ENCODE data around the gene ATE1. TPM values are rescaled to one million over a fixed set of nuclear protein-coding genes. Genes with fewer than 3 reads are reported as not detected.

Gene ATE1
- polyA plus RNA-seq, 2 donors: 3.7 to 6.8 TPM

GRCh38 chr10:121886181-121886580 lies 41.6 kb downstream of the ATE1 start:
- Histone ChIP-seq H3K36me3 (ENCODE audit: control insufficient read depth in 2 of 2, insufficient read depth in 2 of 2, low read length in 1 of 2) (peaks cover 0 to 5% of the 10 kb centered on the region in 2 donors), H3K27ac (ENCODE audit: low read depth in 2 of 2, low read length in 1 of 2) (no peak overlapping the region), H3K27me3 (ENCODE audit: control insufficient read depth in 1 of 2, insufficient read depth in 2 of 2, low read length in 2 of 2) (no peaks in the 10 kb centered on the region), H3K9me3 (ENCODE audit: control insufficient read depth in 2 of 2, insufficient read depth in 1 of 2, low read depth in 1 of 2, low read length in 1 of 2) (no peaks in the 10 kb centered on the region), H3K4me3 (ENCODE audit: low read depth in 1 of 2, low read length in 2 of 2) (no peak overlapping the region), H3K4me1 (ENCODE audit: control insufficient read depth in 2 of 2, insufficient read depth in 2 of 2, low read length in 1 of 2) (no peaks in the 10 kb centered on the region)
- 85 to 89% methylated on average over 5 of the region's 5 CpGs for WGBS, 2 donors

- Histone ChIP-seq H3K9me3 (ENCODE audit: control insufficient read depth in 2 of 2, insufficient read depth in 1 of 2, low read depth in 1 of 2, low read length in 1 of 2) (no peaks in the 10 kb centered on the region), H3K4me3 (ENCODE audit: low read depth in 1 of 2, low read length in 2 of 2) (no peak overlapping the region), H3K27ac (ENCODE audit: low read depth in 2 of 2, low read length in 1 of 2) (no peak overlapping the region), H3K36me3 (ENCODE audit: control insufficient read depth in 2 of 2, insufficient read depth in 2 of 2, low read length in 1 of 2) (no peaks in the 10 kb centered on the region), H3K27me3 (ENCODE audit: control insufficient read depth in 1 of 2, insufficient read depth in 2 of 2, low read length in 2 of 2) (no peaks in the 10 kb centered on the region), H3K4me1 (ENCODE audit: control insufficient read depth in 2 of 2, insufficient read depth in 2 of 2, low read length in 1 of 2) (no peaks in the 10 kb centered on the region)
Measured at GRCh38 chr10:121880895-121881294, 46.9 kb downstream of the ATE1 start.

GRCh38 chr10:121879476-121879875 lies 48.4 kb downstream of the ATE1 start:
- WGBS, 2 donors: 88 to 91% methylated on average over 4 of the region's 4 CpGs
- H3K4me3 ChIP-seq (ENCODE audit: low read depth in 1 of 2, low read length in 2 of 2): no peak overlapping the region
- H3K9me3 ChIP-seq (ENCODE audit: control insufficient read depth in 2 of 2, insufficient read depth in 1 of 2, low read depth in 1 of 2, low read length in 1 of 2): no peaks in the 10 kb centered on the region
- no peaks in the 10 kb centered on the region for H3K36me3 ChIP-seq (ENCODE audit: control insufficient read depth in 2 of 2, insufficient read depth in 2 of 2, low read length in 1 of 2)
- H3K4me1 ChIP-seq (ENCODE audit: control insufficient read depth in 2 of 2, insufficient read depth in 2 of 2, low read length in 1 of 2): no peaks in the 10 kb centered on the region
- H3K27me3 ChIP-seq (ENCODE audit: control insufficient read depth in 1 of 2, insufficient read depth in 2 of 2, low read length in 2 of 2): no peaks in the 10 kb centered on the region
- no peak overlapping the region for H3K27ac ChIP-seq (ENCODE audit: low read depth in 2 of 2, low read length in 1 of 2)

GRCh38 chr10:121873236-121873635 lies 54.6 kb downstream of the ATE1 start:
- Histone ChIP-seq H3K36me3 (ENCODE audit: control insufficient read depth in 2 of 2, insufficient read depth in 2 of 2, low read length in 1 of 2) (peaks cover 0 to 3% of the 10 kb centered on the region in 2 donors), H3K4me1 (ENCODE audit: control insufficient read depth in 2 of 2, insufficient read depth in 2 of 2, low read length in 1 of 2) (no peaks in the 10 kb centered on the region), H3K9me3 (ENCODE audit: control insufficient read depth in 2 of 2, insufficient read depth in 1 of 2, low read depth in 1 of 2, low read length in 1 of 2) (no peaks in the 10 kb centered on the region), H3K27me3 (ENCODE audit: control insufficient read depth in 1 of 2, insufficient read depth in 2 of 2, low read length in 2 of 2) (no peaks in the 10 kb centered on the region), H3K27ac (ENCODE audit: low read depth in 2 of 2, low read length in 1 of 2) (no peak overlapping the region), H3K4me3 (ENCODE audit: low read depth in 1 of 2, low read length in 2 of 2) (no peak overlapping the region)
- WGBS, 2 donors: 45 to 65% methylated on average over 3 of the region's 3 CpGs

GRCh38 chr10:121870413-121870812 lies 57.4 kb downstream of the ATE1 start:
- Histone ChIP-seq H3K4me3 (ENCODE audit: low read depth in 1 of 2, low read length in 2 of 2) (no peak overlapping the region), H3K9me3 (ENCODE audit: control insufficient read depth in 2 of 2, insufficient read depth in 1 of 2, low read depth in 1 of 2, low read length in 1 of 2) (no peaks in the 10 kb centered on the region), H3K27ac (ENCODE audit: low read depth in 2 of 2, low read length in 1 of 2) (no peak overlapping the region), H3K27me3 (ENCODE audit: control insufficient read depth in 1 of 2, insufficient read depth in 2 of 2, low read length in 2 of 2) (no peaks in the 10 kb centered on the region), H3K4me1 (ENCODE audit: control insufficient read depth in 2 of 2, insufficient read depth in 2 of 2, low read length in 1 of 2) (no peaks in the 10 kb centered on the region), H3K36me3 (ENCODE audit: control insufficient read depth in 2 of 2, insufficient read depth in 2 of 2, low read length in 1 of 2) (peaks cover 0 to 3% of the 10 kb centered on the region in 2 donors)
- WGBS, 2 donors: 100% methylated on average over 1 of the region's 1 CpG

GRCh38 chr10:121865554-121865953 lies 62.3 kb downstream of the ATE1 start:
- Histone ChIP-seq H3K27ac (ENCODE audit: low read depth in 2 of 2, low read length in 1 of 2) (no peak overlapping the region), H3K4me1 (ENCODE audit: control insufficient read depth in 2 of 2, insufficient read depth in 2 of 2, low read length in 1 of 2) (no peaks in the 10 kb centered on the region), H3K9me3 (ENCODE audit: control insufficient read depth in 2 of 2, insufficient read depth in 1 of 2, low read depth in 1 of 2, low read length in 1 of 2) (no peaks in the 10 kb centered on the region), H3K36me3 (ENCODE audit: control insufficient read depth in 2 of 2, insufficient read depth in 2 of 2, low read length in 1 of 2) (peaks cover 0 to 5% of the 10 kb centered on the region in 2 donors), H3K4me3 (ENCODE audit: low read depth in 1 of 2, low read length in 2 of 2) (no peak overlapping the region), H3K27me3 (ENCODE audit: control insufficient read depth in 1 of 2, insufficient read depth in 2 of 2, low read length in 2 of 2) (no peaks in the 10 kb centered on the region)
- 93 to 94% methylated on average over 4 of the region's 4 CpGs for WGBS, 2 donors

- 91 to 92% methylated on average over 3 of the region's 3 CpGs for WGBS, 2 donors
- Histone ChIP-seq H3K27ac (ENCODE audit: low read depth in 2 of 2, low read length in 1 of 2) (no peak overlapping the region), H3K4me1 (ENCODE audit: control insufficient read depth in 2 of 2, insufficient read depth in 2 of 2, low read length in 1 of 2) (no peaks in the 10 kb centered on the region), H3K36me3 (ENCODE audit: control insufficient read depth in 2 of 2, insufficient read depth in 2 of 2, low read length in 1 of 2) (peaks cover 0 to 5% of the 10 kb centered on the region in 2 donors), H3K4me3 (ENCODE audit: low read depth in 1 of 2, low read length in 2 of 2) (no peak overlapping the region), H3K27me3 (ENCODE audit: control insufficient read depth in 1 of 2, insufficient read depth in 2 of 2, low read length in 2 of 2) (no peaks in the 10 kb centered on the region), H3K9me3 (ENCODE audit: control insufficient read depth in 2 of 2, insufficient read depth in 1 of 2, low read depth in 1 of 2, low read length in 1 of 2) (no peaks in the 10 kb centered on the region)
Measured at GRCh38 chr10:121864653-121865052, 63.2 kb downstream of the ATE1 start.

GRCh38 chr10:121864168-121864567 lies 63.7 kb downstream of the ATE1 start:
- WGBS, 2 donors: 96 to 98% methylated on average over 5 of the region's 5 CpGs
- H3K27ac ChIP-seq (ENCODE audit: low read depth in 2 of 2, low read length in 1 of 2): no peak overlapping the region
- peaks cover 0 to 5% of the 10 kb centered on the region in 2 donors for H3K36me3 ChIP-seq (ENCODE audit: control insufficient read depth in 2 of 2, insufficient read depth in 2 of 2, low read length in 1 of 2)
- no peaks in the 10 kb centered on the region for H3K9me3 ChIP-seq (ENCODE audit: control insufficient read depth in 2 of 2, insufficient read depth in 1 of 2, low read depth in 1 of 2, low read length in 1 of 2)
- no peak overlapping the region for H3K4me3 ChIP-seq (ENCODE audit: low read depth in 1 of 2, low read length in 2 of 2)
- H3K4me1 ChIP-seq (ENCODE audit: control insufficient read depth in 2 of 2, insufficient read depth in 2 of 2, low read length in 1 of 2): no peaks in the 10 kb centered on the region
- H3K27me3 ChIP-seq (ENCODE audit: control insufficient read depth in 1 of 2, insufficient read depth in 2 of 2, low read length in 2 of 2): no peaks in the 10 kb centered on the region

GRCh38 chr10:121862649-121863048 lies 65.2 kb downstream of the ATE1 start:
- H3K27me3 ChIP-seq (ENCODE audit: control insufficient read depth in 1 of 2, insufficient read depth in 2 of 2, low read length in 2 of 2): no peaks in the 10 kb centered on the region
- H3K27ac ChIP-seq (ENCODE audit: low read depth in 2 of 2, low read length in 1 of 2): no peak overlapping the region
- H3K4me1 ChIP-seq (ENCODE audit: control insufficient read depth in 2 of 2, insufficient read depth in 2 of 2, low read length in 1 of 2): no peaks in the 10 kb centered on the region
- peaks cover 0 to 2% of the 10 kb centered on the region in 2 donors for H3K36me3 ChIP-seq (ENCODE audit: control insufficient read depth in 2 of 2, insufficient read depth in 2 of 2, low read length in 1 of 2)
- H3K9me3 ChIP-seq (ENCODE audit: control insufficient read depth in 2 of 2, insufficient read depth in 1 of 2, low read depth in 1 of 2, low read length in 1 of 2): no peaks in the 10 kb centered on the region
- WGBS, 2 donors: 96 to 97% methylated on average over 4 of the region's 4 CpGs
- no peak overlapping the region for H3K4me3 ChIP-seq (ENCODE audit: low read depth in 1 of 2, low read length in 2 of 2)

- no peaks in the 10 kb centered on the region for H3K9me3 ChIP-seq (ENCODE audit: control insufficient read depth in 2 of 2, insufficient read depth in 1 of 2, low read depth in 1 of 2, low read length in 1 of 2)
- H3K27me3 ChIP-seq (ENCODE audit: control insufficient read depth in 1 of 2, insufficient read depth in 2 of 2, low read length in 2 of 2): no peaks in the 10 kb centered on the region
- no peak overlapping the region for H3K27ac ChIP-seq (ENCODE audit: low read depth in 2 of 2, low read length in 1 of 2)
- no peak overlapping the region for H3K4me3 ChIP-seq (ENCODE audit: low read depth in 1 of 2, low read length in 2 of 2)
- WGBS, 2 donors: 95 to 98% methylated on average over 7 of the region's 7 CpGs
- H3K4me1 ChIP-seq (ENCODE audit: control insufficient read depth in 2 of 2, insufficient read depth in 2 of 2, low read length in 1 of 2): no peaks in the 10 kb centered on the region
- peaks cover 0 to 2% of the 10 kb centered on the region in 2 donors for H3K36me3 ChIP-seq (ENCODE audit: control insufficient read depth in 2 of 2, insufficient read depth in 2 of 2, low read length in 1 of 2)
Measured at GRCh38 chr10:121862042-121862441, 65.8 kb downstream of the ATE1 start.
